ENCODE data around the gene MRPL41. TPM values are rescaled to one million over a fixed set of nuclear protein-coding genes. Genes with fewer than 3 reads are reported as not detected.

MRPL41 gene
- total RNA-seq, 1 donor from 2014 or later, result 30.2 TPM

DNA sequence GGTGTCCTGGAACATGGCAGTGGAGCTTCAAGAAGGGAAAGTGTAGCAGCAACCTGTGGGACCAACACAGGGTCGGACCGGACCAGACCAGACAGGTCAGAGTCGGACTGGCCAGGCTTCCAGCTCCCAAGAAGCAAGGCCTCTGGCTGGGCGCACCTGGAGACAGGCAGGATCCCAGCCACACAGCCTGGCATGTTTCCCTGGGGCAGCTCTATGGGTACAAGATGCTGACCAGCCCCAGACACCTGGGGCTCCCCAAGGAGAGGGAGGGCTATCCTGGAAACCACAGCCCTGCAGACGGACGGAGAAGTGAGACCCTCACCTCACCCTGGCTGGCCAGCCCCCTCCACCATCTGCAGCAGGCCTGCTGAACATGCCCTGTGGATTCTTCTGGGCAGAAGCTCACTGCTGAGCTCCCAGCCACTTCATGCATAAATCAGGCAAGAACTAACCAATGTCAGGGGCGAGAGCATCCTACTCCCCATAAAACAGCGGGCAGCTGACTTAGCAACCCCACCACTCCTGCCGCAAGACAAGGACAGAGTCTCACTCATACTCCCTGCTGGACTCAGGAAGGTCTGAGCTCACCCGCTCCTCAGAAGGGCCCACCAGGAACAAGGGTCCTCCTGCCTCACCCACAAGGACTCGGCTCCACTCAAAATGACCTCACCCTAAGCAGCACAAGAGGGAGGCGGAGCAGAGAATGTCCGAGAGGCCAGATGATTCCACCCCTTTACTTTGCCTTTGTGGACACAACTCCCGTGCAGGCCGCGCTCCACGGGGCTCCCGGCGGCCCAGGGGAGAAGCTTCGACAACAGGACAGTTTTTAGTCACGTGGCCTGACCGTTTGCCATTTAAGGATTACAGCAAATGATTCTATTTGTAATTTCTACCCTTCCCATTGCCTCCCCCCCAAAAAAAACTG, 29.9 kb downstream of the MRPL41 start:
- peaks cover 8% of the 10 kb centered on the region for H3K36me3 Mint-ChIP-seq (ENCODE audit: insufficient read depth)
- H3K27ac Mint-ChIP-seq, result no peak overlapping the region

DNA sequence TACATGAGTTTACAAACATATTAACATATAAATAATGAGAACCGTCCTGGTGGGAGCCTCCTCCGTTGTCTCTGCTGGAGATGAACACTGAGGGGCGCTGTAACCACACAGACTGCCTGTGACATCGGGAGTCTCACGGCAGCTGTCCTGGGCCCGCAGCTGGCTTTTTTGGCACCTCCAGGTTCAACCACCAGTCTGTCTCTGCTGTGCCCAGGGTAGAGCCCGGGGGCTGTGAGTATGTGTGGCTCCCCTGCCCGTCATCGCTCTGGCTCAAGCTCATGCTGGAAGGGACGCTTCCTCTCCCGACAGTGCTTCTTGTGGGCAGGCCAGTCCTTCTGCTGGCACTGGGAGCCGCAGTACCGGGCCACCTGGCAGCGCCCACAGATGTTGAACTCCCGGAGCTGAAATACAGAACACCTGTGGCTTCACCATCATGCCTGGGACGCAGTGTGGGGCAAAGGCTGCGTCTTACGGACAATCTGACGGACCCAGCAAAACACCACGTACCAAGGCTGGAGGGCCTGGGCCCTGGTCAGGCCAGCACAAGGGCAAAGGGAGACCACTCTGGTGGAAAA, 30.7 kb downstream of the MRPL41 start:
- no peak overlapping the region for H3K4me3 Mint-ChIP-seq (ENCODE audit: low read depth)
- TF ChIP-seq, protein P1, sequence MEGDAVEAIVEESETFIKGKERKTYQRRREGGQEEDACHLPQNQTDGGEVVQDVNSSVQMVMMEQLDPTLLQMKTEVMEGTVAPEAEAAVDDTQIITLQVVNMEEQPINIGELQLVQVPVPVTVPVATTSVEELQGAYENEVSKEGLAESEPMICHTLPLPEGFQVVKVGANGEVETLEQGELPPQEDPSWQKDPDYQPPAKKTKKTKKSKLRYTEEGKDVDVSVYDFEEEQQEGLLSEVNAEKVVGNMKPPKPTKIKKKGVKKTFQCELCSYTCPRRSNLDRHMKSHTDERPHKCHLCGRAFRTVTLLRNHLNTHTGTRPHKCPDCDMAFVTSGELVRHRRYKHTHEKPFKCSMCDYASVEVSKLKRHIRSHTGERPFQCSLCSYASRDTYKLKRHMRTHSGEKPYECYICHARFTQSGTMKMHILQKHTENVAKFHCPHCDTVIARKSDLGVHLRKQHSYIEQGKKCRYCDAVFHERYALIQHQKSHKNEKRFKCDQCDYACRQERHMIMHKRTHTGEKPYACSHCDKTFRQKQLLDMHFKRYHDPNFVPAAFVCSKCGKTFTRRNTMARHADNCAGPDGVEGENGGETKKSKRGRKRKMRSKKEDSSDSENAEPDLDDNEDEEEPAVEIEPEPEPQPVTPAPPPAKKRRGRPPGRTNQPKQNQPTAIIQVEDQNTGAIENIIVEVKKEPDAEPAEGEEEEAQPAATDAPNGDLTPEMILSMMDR (IDR thresholded peaks at IDR 0.05; ENCODE audit: unreplicated experiment), result peak; percentile 32
- no peaks in the 10 kb centered on the region for H3K9me3 Mint-ChIP-seq (ENCODE audit: low read depth)
- H3K36me3 Mint-ChIP-seq (ENCODE audit: insufficient read depth), result peaks cover 11% of the 10 kb centered on the region
- H3K27me3 Mint-ChIP-seq, result no peaks in the 10 kb centered on the region
- no peak overlapping the region for H3K27ac Mint-ChIP-seq
- no peak for DNase-seq (ENCODE audit: low spot score, unreplicated experiment)
- H3K4me1 Mint-ChIP-seq (ENCODE audit: low read depth), result peaks cover 6% of the 10 kb centered on the region

More for the DNA sequence above, 29.9 kb downstream of the MRPL41 start:
- H3K4me1 Mint-ChIP-seq (ENCODE audit: low read depth), result peaks cover 10% of the 10 kb centered on the region
- TF ChIP-seq, protein P1 (IDR thresholded peaks at IDR 0.05; ENCODE audit: unreplicated experiment), result no peak
- no peaks in the 10 kb centered on the region for H3K27me3 Mint-ChIP-seq
- no peak overlapping the region for H3K4me3 Mint-ChIP-seq (ENCODE audit: low read depth)
- H3K9me3 Mint-ChIP-seq (ENCODE audit: low read depth), result no peaks in the 10 kb centered on the region
- DNase-seq (ENCODE audit: low spot score, unreplicated experiment), result no peak

DNA sequence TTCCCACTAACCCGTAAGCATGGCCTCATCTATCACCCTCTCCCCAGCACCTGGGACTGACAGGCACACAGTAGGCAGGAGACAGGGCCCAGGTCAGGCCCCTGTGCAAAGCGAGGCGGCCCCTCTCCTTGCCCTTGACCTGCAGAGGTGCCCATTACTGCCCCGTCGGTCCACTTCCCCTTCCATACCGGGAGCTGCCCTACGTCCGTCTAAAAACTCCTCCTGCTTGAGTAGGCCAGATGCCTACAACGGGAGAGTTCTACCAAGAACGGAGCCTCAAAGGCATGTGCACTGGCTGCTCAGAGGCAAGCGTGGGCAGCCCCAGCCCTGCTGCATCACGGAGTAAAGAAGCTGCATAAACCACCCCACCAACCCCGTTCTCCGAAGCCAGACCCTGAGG, 31.7 kb downstream of the MRPL41 start:
- Mint-ChIP-seq H3K4me3 (ENCODE audit: low read depth) (no peak overlapping the region), H3K9me3 (ENCODE audit: low read depth) (no peaks in the 10 kb centered on the region), H3K4me1 (ENCODE audit: low read depth) (no peaks in the 10 kb centered on the region), H3K27ac (no peak overlapping the region), H3K36me3 (ENCODE audit: insufficient read depth) (peaks cover 16% of the 10 kb centered on the region), H3K27me3 (no peaks in the 10 kb centered on the region)
- TF ChIP-seq, protein P1 (IDR thresholded peaks at IDR 0.05; ENCODE audit: unreplicated experiment), result no peak
- DNase-seq (ENCODE audit: low spot score, unreplicated experiment), result no peak

DNA sequence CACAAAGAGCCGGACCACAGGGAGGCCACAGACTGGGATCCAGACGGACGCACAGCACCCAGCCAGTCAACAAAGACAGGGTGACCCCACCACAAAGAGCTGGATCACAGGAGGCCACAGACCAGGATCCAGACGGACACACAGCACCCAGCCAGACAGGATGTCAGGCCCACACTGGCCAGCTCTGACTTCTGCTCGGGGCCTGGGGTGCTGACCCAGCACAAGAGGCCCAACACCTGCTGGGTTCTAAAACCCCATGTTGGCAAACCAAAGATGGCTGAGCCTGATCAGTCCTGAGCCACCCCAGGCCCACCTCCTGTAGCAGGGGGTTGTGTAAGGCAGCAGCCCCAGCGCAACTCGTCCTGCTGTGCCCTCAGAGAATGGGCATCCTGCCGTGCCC, 32.3 kb downstream of the MRPL41 start:
- Mint-ChIP-seq H3K27ac (no peak overlapping the region), H3K4me1 (ENCODE audit: low read depth) (no peaks in the 10 kb centered on the region)

DNA sequence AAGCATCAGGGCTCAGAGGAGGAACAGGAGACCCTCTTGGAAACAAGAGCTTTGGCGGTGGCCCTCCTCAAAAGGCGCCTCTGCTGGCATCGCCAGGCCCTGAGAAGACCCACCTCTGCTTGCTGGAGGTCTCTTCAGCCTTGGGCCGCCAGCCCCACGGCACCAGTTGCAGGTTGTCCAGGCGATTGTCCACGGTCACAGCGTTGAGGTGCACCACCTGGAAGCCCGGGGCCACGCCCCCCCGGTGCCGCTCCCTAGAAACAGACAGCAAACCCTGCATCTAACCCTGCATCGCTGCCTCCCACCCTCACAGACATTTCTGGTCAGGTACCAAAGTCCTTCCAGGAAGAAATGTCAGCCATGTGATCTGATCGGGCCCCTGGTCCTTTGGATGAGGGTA, 35.2 kb downstream of the MRPL41 start:
- TF ChIP-seq, protein P1 (IDR thresholded peaks at IDR 0.05; ENCODE audit: unreplicated experiment), result no peak
- Mint-ChIP-seq H3K4me1 (ENCODE audit: low read depth) (peaks cover 4% of the 10 kb centered on the region), H3K27me3 (no peaks in the 10 kb centered on the region), H3K9me3 (ENCODE audit: low read depth) (no peaks in the 10 kb centered on the region), H3K4me3 (ENCODE audit: low read depth) (no peak overlapping the region), H3K27ac (no peak overlapping the region), H3K36me3 (ENCODE audit: insufficient read depth) (peaks cover 16% of the 10 kb centered on the region)
- DNase-seq (ENCODE audit: low spot score, unreplicated experiment), result no peak

More for the DNA sequence above, 32.3 kb downstream of the MRPL41 start:
- DNase-seq (ENCODE audit: low spot score, unreplicated experiment), result no peak
- Mint-ChIP-seq H3K36me3 (ENCODE audit: insufficient read depth) (peaks cover 16% of the 10 kb centered on the region), H3K4me3 (ENCODE audit: low read depth) (no peak overlapping the region), H3K27me3 (no peaks in the 10 kb centered on the region), H3K9me3 (ENCODE audit: low read depth) (no peaks in the 10 kb centered on the region)
- TF ChIP-seq, protein P1 (IDR thresholded peaks at IDR 0.05; ENCODE audit: unreplicated experiment), result no peak
